Measurements from ENCODE around the gene RBMS2. TPM values are rescaled to one million over a fixed set of nuclear protein-coding genes. Genes with fewer than 3 reads are reported as not detected.

Gene RBMS2
- total RNA-seq: 21.9 and 32.8 TPM in 2 replicates

DNA sequence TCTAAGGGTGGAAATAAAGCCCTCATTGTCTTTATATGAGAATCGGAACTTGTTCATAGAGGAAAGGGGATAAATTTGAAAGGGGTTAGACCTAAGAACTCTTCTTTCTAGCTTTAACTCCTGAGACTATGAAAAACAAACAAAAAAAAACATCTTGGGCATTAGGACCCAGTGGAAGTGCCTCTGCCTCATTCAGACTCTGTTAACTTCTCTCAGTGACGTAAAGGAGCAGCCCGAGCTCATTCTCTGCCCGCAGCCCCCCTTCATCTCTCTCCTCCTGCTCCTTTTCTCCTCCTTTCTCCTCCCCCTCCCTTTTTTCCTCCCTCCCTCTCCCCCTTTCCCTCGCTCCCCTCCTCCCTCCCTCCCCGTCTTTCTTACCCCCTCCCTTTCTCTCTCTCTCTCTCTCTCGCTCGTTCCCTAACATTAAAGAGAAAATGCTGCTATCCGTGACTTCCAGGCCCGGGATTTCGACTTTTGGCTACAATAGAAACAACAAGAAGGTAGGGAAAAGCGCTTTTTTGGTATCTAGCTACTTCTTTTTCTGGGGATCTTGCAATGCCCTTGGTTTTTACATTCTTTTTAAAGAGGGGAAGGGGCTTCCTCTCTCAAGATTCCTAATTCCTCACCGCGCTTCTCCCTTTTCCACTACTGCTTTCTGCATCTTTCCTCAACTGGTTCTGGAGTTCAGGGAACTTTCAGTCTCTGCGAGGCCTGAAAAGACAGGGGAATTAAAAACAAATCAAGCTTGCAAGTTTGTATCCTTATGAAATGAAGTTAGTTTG is at the start of gene RBMS2:
Gene RBMS2 (plus strand): TSS at position 231 of the 782 bp plus-strand sequence. CDS start 204 bp downstream, at position 435.
- peak; percentile 95 for DNase-seq (ENCODE audit: low read depth)
- TF ChIP-seq, protein P1, sequence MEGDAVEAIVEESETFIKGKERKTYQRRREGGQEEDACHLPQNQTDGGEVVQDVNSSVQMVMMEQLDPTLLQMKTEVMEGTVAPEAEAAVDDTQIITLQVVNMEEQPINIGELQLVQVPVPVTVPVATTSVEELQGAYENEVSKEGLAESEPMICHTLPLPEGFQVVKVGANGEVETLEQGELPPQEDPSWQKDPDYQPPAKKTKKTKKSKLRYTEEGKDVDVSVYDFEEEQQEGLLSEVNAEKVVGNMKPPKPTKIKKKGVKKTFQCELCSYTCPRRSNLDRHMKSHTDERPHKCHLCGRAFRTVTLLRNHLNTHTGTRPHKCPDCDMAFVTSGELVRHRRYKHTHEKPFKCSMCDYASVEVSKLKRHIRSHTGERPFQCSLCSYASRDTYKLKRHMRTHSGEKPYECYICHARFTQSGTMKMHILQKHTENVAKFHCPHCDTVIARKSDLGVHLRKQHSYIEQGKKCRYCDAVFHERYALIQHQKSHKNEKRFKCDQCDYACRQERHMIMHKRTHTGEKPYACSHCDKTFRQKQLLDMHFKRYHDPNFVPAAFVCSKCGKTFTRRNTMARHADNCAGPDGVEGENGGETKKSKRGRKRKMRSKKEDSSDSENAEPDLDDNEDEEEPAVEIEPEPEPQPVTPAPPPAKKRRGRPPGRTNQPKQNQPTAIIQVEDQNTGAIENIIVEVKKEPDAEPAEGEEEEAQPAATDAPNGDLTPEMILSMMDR (IDR thresholded peaks at IDR 0.05; ENCODE audit: insufficient read depth, low read depth, low read length): no peak
- peak within 1 kb of the TSS; percentile 78 for H3K4me3 ChIP-seq (ENCODE audit: low read depth, low read length)

DNA sequence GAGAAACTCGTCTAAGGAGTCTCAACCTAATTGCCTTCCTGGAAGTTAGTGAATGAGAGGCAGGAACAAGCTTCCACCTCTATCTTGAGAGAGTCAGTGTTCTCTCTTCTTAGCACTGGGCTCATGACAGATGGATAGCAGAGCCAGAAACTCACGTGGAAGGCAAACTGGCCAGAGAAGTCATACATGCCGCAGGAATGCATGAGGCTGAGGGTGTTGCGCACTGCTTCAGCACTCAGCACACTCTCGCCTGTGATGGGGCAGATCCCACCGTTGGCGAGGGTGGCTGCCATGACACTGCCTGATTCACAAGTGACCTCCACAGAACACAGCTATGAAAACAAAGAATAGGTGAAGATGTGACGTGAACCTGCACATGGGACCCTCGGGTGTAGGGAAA is 47.2 kb upstream of the RBMS2 start:
- TF ChIP-seq, protein P1 (IDR thresholded peaks at IDR 0.05; ENCODE audit: insufficient read depth, low read depth, low read length): no peak
- no peak for DNase-seq (ENCODE audit: low read depth)
- H3K4me3 ChIP-seq (ENCODE audit: low read depth, low read length): no peak overlapping the region

DNA sequence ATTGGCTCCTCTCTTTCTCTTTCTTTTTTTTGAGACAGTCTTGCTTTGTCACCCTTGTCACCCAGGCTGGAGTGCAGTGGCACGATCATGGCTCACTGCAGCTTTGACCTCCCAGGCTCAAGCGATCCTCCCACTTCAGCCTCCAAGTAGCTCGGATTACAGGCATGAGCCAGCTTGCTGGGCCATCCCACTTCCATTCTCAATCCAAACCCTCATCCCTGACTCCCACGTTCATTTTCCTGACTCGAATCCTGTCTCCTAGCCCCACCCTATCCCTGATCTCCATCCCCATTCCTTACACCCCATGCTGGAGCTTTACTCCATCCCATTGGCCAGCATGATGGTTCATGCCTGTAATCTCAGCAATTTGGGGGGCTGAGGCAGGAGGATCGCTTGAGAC is 45.5 kb upstream of the RBMS2 start:
- TF ChIP-seq, protein P1 (IDR thresholded peaks at IDR 0.05; ENCODE audit: insufficient read depth, low read depth, low read length): no peak
- DNase-seq (ENCODE audit: low read depth): no peak
- H3K4me3 ChIP-seq (ENCODE audit: low read depth, low read length): no peak overlapping the region

DNA sequence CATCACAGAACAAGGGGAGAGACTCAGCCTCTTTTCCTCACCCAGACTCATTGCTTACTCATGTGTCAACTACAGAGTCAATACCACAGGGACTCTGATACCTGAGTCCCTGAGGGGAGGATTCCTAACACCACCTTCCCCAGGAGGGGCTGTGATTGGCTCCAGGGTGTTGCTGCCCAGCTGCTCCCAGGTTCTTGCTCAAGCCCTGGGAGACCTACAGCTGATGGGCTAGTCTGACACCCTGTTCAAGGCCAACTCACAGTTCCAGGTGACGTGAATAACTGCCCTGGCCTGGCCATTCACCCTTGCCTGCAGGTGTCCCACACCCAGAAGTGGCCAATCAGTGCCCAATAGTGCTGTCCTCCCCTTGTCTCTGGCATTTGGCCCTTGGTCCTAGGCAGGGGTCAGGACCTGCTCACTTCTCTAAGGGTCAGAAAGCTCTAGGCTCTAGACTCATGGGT is 44.6 kb upstream of the RBMS2 start:
- DNase-seq (ENCODE audit: low read depth): no peak
- TF ChIP-seq, protein P1 (IDR thresholded peaks at IDR 0.05; ENCODE audit: insufficient read depth, low read depth, low read length): no peak
- H3K4me3 ChIP-seq (ENCODE audit: low read depth, low read length): no peak overlapping the region

DNA sequence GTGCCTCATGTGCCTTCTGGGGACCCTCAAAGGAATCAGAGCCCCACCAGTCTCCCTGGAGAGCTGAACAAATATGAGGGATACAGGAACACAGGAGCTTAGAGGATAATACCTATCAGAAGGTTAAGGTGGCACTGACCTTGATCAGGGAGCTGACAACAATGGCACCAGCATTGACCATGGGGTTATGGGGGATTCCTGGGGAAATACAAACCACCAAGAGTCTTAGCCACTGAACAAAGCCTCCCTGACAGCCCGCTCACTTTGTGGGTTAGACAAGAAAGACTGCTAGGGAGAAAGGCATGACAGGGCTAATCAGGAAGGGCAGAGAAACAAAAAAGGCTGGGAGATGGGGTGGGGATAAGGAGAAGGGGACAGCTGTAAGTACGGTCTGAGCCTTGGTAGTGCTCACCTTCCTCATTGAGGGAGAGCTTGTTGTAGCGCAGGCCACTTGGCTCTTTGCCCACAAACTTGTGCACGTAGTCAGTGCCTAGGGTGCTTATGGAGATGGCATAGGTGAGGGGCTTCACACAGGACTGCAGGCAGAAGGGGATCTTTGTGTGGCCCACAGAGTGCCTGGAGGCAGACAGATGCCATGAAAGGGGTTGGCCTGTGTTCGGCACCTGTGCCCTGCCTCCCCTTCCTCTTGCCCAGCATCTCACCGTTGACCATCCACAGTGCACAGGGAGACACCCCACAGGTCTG is 43.9 kb upstream of the RBMS2 start:
- TF ChIP-seq, protein P1 (IDR thresholded peaks at IDR 0.05; ENCODE audit: insufficient read depth, low read depth, low read length): no peak
- no peak for DNase-seq (ENCODE audit: low read depth)
- no peak overlapping the region for H3K4me3 ChIP-seq (ENCODE audit: low read depth, low read length)

DNA sequence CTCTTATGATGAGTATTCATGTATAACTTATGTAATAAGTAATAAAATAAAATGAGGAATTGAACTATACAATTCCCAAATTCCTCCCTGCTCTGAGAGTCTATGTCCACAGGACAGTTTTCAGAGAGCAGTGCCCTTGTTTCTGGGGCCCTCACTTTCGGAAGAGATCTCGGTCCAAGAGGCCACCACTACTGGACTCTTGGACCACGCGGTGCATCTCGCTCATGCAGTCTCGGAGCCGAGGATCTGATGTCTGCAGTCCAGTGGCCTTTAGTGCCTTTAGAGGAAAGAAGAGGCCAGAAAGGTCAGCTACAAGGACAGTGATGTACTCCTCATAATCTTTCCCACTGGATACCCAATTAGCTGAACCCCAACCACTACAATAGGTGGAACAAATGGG is 42.0 kb upstream of the RBMS2 start:
- TF ChIP-seq, protein P1 (IDR thresholded peaks at IDR 0.05; ENCODE audit: insufficient read depth, low read depth, low read length): no peak
- DNase-seq (ENCODE audit: low read depth): no peak
- H3K4me3 ChIP-seq (ENCODE audit: low read depth, low read length): no peak overlapping the region

Measured in fibroblast of villous mesenchyme (primary cell).